Astrocyte of the spinal cord (primary cell): ENCODE measurements around the gene NMRK2.
A peak's percentile ranks its signal among the peaks of the same experiment; 100 is the strongest.
"Not testable (repeated sequence)": the region's sequence is repeated elsewhere in the genome, so short reads cannot be mapped to it uniquely, and the experiment has no call there.

Source experiments
- DNase-seq: peaks from one replicate; pipeline ENCODE4 v3.0.0; 2011; ENCODE audit warnings: low read depth, low spot score
- H3K4me3 ChIP-seq: 2 replicates; pipeline ENCODE4 v1.5.1; 2011; ENCODE audit warnings: low read depth, mild to moderate bottlenecking, low read length, moderate library complexity
- in situ Hi-C: cut with HindIII; loops from 2 replicates; pipeline ENCODE4 v1.10.0; 2017; ENCODE audit warnings: low sequenced_read_pairs
- TF ChIP-seq, protein P1 (sequence below): IDR thresholded peaks from 2 replicates; pipeline ENCODE4 v1.5.1; 2012; ENCODE audit warnings: low read depth, mild to moderate bottlenecking, low read length, inconsistent platforms

NMRK2 gene

DNA sequence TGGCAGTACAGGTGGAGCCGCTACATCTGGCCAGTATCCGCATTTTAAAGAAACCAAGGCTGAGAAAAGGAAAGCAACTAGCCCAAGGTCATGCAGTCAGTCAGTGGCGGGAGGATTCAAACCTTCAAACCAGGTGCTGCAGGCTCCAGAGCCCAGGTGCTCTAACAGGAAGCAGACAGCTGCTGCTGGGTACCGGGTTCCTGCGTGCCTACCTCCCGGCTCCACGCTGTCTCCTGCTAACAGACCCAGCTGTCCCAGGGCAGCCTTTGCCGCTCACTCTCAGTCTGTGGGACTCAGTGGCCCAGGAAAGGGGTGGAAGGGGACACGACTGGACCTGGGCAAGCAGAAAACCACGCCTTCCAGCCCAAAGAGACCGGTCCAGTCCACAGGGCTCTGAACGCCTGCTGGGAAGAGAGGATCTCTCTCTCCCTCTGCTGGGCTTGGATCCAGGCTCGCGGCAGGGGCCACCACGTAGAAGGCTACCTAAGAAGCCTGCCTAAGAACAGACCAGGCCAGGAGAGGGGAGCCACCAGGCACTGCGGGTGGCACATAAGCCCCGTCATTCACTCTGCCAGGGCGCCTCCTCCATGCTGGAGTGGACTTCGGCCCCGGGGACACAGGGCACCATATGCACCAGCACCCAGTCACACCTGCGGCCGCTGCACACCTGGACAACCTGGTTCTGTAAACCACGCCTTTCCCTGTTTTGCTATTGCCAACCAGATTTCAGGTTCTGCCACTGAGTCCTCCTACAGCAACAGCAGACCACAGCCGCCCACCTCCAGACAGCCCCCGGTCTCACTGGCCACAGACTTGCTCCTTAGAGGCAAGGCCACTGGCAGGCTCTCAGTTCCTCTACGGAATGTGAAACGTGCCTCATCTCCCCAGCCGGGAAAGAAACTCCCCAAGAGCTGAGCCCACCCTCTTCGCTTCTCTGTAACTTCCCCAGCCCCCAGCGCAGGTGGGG, 33.5 kb downstream of the NMRK2 start:
- H3K4me3 ChIP-seq = no peak overlapping the region
- TF ChIP-seq, protein P1, sequence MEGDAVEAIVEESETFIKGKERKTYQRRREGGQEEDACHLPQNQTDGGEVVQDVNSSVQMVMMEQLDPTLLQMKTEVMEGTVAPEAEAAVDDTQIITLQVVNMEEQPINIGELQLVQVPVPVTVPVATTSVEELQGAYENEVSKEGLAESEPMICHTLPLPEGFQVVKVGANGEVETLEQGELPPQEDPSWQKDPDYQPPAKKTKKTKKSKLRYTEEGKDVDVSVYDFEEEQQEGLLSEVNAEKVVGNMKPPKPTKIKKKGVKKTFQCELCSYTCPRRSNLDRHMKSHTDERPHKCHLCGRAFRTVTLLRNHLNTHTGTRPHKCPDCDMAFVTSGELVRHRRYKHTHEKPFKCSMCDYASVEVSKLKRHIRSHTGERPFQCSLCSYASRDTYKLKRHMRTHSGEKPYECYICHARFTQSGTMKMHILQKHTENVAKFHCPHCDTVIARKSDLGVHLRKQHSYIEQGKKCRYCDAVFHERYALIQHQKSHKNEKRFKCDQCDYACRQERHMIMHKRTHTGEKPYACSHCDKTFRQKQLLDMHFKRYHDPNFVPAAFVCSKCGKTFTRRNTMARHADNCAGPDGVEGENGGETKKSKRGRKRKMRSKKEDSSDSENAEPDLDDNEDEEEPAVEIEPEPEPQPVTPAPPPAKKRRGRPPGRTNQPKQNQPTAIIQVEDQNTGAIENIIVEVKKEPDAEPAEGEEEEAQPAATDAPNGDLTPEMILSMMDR = no peak
- in situ Hi-C loops = no loop called here
- no peak for DNase-seq

DNA sequence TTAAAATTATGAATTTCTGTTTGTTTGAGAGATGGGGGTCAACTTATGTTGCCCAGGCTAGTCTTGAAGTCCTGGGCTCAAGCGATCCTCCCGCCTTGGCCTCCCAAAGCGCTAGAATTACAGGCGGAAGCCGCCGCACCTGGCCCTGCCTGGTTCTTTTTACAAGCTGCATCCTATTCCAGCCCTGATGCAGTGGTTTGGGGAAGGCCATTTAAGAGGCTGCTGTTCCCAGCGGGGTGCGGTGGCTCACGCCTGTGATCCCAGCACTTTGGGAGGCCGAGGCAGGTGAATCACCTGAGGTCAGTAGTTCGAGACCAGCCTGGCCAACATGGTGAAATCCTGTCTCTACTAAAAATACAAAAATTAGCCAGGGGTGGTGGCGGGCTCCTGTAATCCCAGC, 35.1 kb downstream of the NMRK2 start:
- in situ Hi-C loops, H3K4me3 ChIP-seq, DNase-seq: not testable (repeated sequence)

DNA sequence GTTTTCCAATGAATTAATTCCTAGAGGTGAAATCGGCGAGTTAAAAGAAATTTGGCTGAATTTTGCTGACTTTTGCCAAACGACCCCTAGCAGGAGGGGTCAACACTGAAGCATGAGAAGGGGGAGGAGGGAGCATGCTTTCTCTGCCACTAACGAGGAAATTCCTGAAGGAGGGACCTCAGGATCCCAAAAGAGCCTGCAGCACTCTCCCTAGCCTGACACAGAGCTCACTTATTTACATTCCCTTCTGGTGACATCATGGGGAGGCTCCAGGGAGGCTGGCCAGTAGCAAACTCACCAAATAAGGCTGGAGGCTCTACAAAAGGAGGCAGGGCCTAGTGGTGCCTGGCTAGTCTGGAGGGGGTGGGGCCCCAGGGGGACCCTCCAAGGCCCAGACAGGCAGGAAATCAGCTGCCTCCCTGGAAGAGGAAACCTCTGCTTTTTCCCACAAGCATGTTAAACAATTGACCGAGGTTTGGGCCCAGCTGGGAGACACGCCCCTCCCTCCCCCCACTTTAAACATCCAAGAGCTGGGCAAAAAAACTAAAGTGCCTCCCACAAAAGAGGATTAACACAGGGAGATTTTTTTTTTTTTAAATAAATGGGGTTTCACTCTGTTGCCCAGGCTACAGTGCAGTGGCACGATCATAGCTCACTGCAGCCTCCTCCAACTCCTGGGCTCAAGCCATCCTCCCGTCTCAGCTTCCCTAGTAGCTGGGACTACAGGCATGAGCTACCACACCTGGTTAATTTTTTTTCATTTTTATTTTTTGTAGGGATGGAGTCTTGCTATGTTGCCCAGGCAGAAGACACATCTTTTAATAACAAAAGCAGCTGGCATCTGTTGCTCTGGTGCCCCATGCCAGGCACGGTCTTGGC, 35.9 kb downstream of the NMRK2 start:
- in situ Hi-C loops = no loop called here
- peak overlapping the region; percentile 98 for H3K4me3 ChIP-seq
- TF ChIP-seq, protein P1 = no peak
- peak; percentile 99 for DNase-seq

DNA sequence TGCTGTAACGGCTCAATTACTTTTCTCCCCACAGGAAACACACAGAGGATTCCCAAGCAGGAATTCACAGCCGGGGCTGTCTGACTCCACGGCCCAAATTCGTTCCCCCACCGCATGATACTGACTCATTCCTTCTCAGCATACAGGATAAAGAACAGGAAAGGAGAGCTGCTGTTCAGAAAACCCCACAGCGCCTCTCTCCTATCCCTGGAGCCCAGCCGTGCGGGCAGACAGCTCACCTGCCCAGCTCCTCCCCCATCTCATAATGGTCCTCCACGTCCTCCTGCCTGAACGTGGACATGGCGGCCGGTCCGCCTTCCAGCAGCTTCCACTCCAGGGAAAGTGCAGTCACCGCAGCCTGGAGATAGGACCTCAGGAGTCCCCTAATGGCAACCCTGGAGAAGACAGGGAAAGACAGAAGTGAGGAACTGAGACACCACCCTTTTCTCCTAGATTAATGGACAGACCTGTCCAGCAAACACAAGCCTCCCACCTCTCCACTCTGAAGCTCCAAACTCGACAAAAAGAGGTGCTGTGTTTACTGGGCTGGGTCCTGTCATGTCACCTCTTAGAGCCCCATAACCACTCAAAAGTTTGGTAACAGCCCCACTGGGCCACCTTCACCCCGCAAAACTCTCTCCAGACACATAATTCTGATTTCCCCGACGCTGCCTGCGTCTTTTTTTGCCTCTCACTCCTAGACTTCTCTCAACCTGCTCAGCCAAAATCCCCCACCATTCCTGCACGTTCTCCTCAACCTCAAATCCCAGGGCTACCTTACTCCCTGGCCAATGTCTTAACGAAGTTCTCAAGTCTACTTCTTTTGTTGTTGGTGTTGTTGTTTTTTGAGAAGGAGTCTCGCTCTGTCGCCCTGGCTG, 36.8 kb downstream of the NMRK2 start:
- DNase-seq = peak; percentile 89
- TF ChIP-seq, protein P1 = peak; percentile 41
- in situ Hi-C loops = no loop called here
- H3K4me3 ChIP-seq = peak overlapping the region; percentile 98

DNA sequence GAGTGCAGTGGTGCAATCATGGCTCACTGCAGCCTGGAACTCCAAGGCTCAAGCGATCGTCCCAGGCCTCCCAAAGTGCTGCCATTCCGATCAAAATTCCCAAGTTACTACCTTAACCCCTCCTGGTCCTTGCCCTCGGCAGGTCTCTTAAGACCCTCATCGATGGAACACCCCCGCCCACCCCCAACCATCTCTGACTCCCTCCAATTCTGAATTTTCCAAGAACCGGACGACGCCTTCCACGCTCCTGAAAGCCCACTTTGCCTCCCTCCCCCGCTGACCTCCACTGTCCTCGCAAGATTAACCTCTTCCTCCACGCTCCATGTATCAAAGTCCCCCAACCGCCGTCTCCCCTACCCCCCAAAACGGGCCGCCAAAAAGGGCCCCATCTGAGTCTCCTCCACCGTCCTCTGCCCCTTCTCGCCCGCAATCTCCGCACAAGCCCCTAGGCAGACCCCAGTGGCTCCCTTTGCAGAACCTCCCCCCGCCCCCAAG, 37.5 kb downstream of the NMRK2 start:
- DNase-seq = no peak
- peak overlapping the region; percentile 98 for H3K4me3 ChIP-seq
- TF ChIP-seq, protein P1 = no peak
- in situ Hi-C loops = no loop called here

DNA sequence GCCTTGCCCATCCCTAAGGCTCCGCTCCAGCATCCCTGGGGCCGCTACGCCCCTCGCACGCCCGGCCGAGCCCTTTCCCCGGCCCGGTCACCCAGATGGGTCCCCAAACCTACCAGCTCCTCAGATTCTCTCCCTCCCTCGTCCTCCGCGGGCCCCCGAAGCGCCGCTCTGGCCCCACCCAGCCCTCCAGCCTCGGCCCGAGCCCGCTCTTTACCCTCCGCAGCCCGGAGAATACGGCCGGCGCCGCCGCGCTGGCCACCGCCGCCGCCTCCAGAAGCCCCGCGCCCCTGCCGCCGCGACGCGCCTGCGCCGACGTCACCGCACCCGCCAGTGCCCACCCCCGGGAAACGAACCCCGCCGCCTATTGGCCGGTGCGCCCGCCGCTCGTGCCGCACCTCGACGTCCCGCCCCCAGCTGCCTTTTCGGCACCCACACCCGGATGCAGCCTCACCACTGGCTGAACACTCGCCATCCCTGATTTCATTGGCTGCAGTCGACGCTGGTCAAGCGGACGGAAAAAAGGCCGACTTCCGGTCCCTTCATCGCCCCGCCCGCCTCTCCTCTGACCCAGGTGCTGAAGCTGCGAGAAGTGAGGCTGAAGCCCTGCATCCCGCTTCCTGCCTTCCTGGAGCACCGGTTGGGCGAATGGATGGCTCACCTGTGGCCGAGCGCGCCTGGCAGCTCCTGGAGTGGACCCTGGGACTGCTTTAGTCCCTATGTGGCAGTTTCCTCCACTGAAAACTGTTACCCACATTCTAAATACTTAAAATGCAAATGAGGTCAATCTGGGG, 38.1 kb downstream of the NMRK2 start, which contains the start of gene DAPK3:
Gene DAPK3 (minus strand): TSS at position 292 of the 791 bp plus-strand sequence. CDS start 1,364 bp downstream, outside the sequence.
- in situ Hi-C loops = no loop called here
- TF ChIP-seq, protein P1 = no peak
- H3K4me3 ChIP-seq = peak within 1 kb of the TSS; percentile 98
- peak; percentile 98 for DNase-seq
